ENCODE measurements around the gene GRAMD1B.

Gene GRAMD1B

GRCh38 chr11:123429913-123430720 is at the start of gene GRAMD1B:
Gene GRAMD1B (plus strand): TSS chr11:123430269. CDS start chr11:123430793, 524 bp downstream.
- peak; percentile 82 for DNase-seq (ENCODE audit: low read depth, low spot score)

GRCh38 chr11:123381149-123381548 is 48.9 kb upstream of the GRAMD1B start:
- DNase-seq (ENCODE audit: low read depth, low spot score): no peak

- no peak for DNase-seq (ENCODE audit: low read depth, low spot score)
Observed at GRCh38 chr11:123381817-123382554, 48.1 kb upstream of the GRAMD1B start.

GRCh38 chr11:123382555-123383074 is 47.5 kb upstream of the GRAMD1B start:
- no peak for DNase-seq (ENCODE audit: low read depth, low spot score)

- DNase-seq (ENCODE audit: low read depth, low spot score): no peak
Observed at GRCh38 chr11:123384116-123384515, 46.0 kb upstream of the GRAMD1B start.

GRCh38 chr11:123386796-123387510 is 43.1 kb upstream of the GRAMD1B start:
- DNase-seq (ENCODE audit: low read depth, low spot score): no peak

GRCh38 chr11:123388640-123389039 is 41.4 kb upstream of the GRAMD1B start:
- DNase-seq (ENCODE audit: low read depth, low spot score): no peak

GRCh38 chr11:123390146-123390545 is 39.9 kb upstream of the GRAMD1B start:
- DNase-seq (ENCODE audit: low read depth, low spot score): no peak

- no peak for DNase-seq (ENCODE audit: low read depth, low spot score)
Observed at GRCh38 chr11:123391646-123392348, 38.3 kb upstream of the GRAMD1B start.

GRCh38 chr11:123392431-123392830 is 37.6 kb upstream of the GRAMD1B start:
- DNase-seq (ENCODE audit: low read depth, low spot score): no peak

- no peak for DNase-seq (ENCODE audit: low read depth, low spot score)
Observed at GRCh38 chr11:123392844-123393243, 37.2 kb upstream of the GRAMD1B start.

GRCh38 chr11:123393312-123393927 is 36.6 kb upstream of the GRAMD1B start:
- DNase-seq (ENCODE audit: low read depth, low spot score): no peak

- no peak for DNase-seq (ENCODE audit: low read depth, low spot score)
Observed at GRCh38 chr11:123404676-123405075, 25.4 kb upstream of the GRAMD1B start.

GRCh38 chr11:123405123-123405592 is 24.9 kb upstream of the GRAMD1B start:
- DNase-seq (ENCODE audit: low read depth, low spot score): peak; percentile 54

GRCh38 chr11:123406441-123407129 is 23.5 kb upstream of the GRAMD1B start:
- no peak for DNase-seq (ENCODE audit: low read depth, low spot score)

GRCh38 chr11:123407130-123407995 is 22.7 kb upstream of the GRAMD1B start:
- DNase-seq (ENCODE audit: low read depth, low spot score): peak; percentile 91

GRCh38 chr11:123407996-123408597 is 22.0 kb upstream of the GRAMD1B start:
- DNase-seq (ENCODE audit: low read depth, low spot score): no peak

GRCh38 chr11:123408619-123409455 is 21.2 kb upstream of the GRAMD1B start:
- DNase-seq (ENCODE audit: low read depth, low spot score): no peak

Data from ELF-1 (cell line).